Fibroblast of gingiva (primary cell): ENCODE results near the gene TBC1D16.
"Not testable (repeated sequence)": the region's sequence is repeated elsewhere in the genome, so short reads cannot be mapped to it uniquely, and the experiment has no call there.

ENCODE experiments used
- DNase-seq: peaks from one replicate; pipeline ENCODE4 v3.0.0-alpha.2; 2011; ENCODE audit warnings: low read depth

TBC1D16 gene

GRCh38 chr17:79912552-79913330 lies 122.9 kb downstream of the TBC1D16 start:
- DNase-seq, result no peak

- DNase-seq, result no peak
Measured at GRCh38 chr17:79911430-79912399, 124.0 kb downstream of the TBC1D16 start.

DNA sequence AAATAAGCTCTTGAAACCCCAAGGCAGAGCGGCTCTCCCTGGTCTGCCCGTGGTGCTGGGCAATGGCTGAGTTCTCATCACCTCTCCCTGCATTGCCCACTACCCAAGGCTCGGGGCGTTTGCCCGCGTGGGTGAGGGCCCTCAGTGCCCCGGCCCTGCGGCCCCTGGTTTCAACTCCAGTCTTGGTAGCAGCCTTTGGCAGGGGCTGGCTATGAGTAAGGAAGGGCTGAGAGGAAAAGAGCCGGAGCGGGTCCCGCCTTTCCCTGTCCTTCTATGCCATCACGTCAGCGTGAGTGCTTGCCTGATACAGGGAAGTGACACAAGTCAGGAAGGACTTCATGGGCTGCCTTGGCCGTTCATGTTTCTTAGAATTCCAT lies 124.7 kb downstream of the TBC1D16 start:
- no peak for DNase-seq

- no peak for DNase-seq
Measured at GRCh38 chr17:79909121-79909520, 126.6 kb downstream of the TBC1D16 start.

DNA sequence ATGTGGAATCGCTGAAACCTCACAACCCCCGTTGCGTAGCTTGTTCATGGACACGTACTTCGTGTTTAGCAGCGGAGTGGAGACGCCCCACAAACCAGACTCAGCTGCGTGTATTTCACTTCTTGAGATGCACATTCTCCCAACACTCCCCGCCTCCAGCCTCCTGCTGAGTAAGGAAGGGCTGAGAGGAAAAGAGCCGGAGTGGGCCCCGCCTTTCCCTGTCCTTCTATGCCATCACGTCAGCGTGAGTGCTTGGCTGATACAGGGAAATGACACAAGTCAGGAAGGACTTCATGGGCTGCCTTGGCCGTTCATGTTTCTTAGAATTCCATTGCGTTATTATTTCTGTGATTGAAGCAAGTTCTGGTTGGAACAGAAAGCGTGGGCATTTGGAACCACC lies 127.8 kb downstream of the TBC1D16 start:
- DNase-seq, result no peak

- no peak for DNase-seq
Measured at GRCh38 chr17:79907217-79907715, 128.4 kb downstream of the TBC1D16 start.

- DNase-seq, result no peak
Measured at GRCh38 chr17:79905832-79906231, 129.8 kb downstream of the TBC1D16 start.

DNA sequence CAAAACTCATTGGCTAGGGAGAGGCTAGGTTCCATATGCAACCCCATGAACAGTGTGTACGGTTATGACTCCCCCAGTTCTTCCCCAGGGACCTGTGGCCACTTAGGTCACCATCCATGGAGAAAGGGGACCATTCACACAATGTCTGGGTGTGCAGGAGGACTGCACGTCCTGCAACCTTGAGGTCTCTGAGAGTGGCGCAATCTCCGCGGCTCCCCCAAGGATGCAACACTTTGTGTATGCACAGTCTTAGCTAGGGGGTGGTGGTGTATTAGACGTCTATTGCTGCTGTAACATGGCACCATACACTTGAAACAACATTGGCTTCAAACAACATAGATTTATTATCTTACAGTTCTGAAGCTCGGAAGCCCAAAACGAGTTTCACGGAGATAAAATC lies 130.8 kb downstream of the TBC1D16 start:
- DNase-seq, result no peak

- no peak for DNase-seq
Measured at GRCh38 chr17:79902146-79902791, 133.4 kb downstream of the TBC1D16 start.

GRCh38 chr17:79901131-79901530 lies 134.5 kb downstream of the TBC1D16 start:
- no peak for DNase-seq

DNA sequence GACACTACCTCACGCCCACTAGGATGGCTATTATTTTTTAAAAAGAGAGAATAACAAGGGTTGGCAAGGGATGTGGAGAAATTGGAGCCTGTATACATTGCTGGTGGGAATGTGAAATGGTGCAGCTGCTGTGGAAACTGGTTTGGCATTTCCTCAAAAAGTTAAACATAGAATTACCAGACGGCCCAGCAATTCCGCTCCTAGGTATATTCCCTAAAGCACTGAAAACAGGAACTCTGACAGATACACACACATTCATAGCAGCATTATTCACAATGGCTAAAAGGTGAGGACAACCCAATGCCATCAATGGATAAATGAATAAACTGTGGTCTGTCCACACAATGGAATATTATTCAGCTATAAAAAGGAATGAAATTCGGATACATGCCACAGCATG lies 136.1 kb downstream of the TBC1D16 start:
- no peak for DNase-seq

- DNase-seq, result no peak
Measured at GRCh38 chr17:79897243-79898063, 138.2 kb downstream of the TBC1D16 start.

DNA sequence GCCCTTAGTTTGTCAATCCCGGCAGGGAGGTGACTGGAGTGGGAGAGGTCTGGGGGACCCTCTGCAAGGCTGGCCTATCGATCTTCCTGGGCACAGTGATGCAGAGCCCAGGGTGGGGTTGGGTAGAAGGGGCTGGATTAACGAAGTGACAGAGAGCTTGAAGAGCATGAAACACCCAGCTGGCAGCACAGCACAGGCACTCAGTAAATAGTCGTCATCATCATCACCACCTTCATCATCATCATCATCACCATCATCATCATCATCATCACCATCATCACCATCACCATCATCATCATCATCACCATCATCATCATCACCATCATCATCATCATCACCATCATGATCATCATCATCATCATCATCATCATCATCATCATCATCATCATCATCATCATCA lies 142.2 kb downstream of the TBC1D16 start:
- not testable (repeated sequence) for DNase-seq

GRCh38 chr17:79892457-79893241 lies 143.0 kb downstream of the TBC1D16 start:
- no peak for DNase-seq

- DNase-seq, result no peak
Measured at GRCh38 chr17:79891113-79891730, 144.4 kb downstream of the TBC1D16 start.

- no peak for DNase-seq
Measured at GRCh38 chr17:79890706-79891105, 145.0 kb downstream of the TBC1D16 start.

DNA sequence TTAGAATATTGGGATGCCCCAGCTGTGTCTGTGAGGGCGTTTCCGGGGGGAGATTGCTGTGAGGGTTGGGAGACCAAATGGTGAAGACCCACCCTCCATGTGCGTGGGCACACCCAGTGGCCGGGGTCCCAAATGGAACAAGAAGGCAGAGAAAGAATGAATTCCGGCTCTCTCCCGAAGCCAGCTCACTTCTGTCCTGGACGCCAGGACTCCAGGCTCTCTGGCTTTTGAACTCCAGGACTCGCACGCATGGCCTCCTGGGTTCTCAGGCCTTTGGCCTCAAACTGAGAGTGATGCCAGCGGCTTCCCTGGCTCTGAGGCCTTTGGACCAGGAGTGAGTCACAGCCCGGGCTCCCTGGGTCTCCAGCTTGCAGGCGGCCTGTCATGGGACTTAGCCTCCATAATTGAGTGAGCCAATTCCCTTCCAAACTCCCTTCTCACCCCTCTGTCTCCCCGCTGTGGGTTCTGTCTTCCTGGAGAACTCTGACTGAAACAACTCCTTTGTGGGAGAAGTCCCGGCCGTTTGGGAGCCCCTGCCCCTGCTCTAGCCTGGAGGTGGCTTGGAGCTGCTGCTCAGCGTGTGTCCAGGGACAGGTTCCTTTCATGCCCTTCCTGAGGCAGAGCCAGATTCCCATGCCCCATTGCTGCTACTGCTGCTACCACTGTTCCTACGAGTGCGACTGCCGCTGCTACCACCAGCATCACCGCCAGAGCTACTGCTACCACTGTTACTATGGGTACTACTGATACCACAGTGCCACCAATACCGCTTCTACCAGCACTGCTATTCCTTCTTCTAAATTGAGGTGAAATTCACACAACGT lies 146.6 kb downstream of the TBC1D16 start:
- no peak for DNase-seq

DNA sequence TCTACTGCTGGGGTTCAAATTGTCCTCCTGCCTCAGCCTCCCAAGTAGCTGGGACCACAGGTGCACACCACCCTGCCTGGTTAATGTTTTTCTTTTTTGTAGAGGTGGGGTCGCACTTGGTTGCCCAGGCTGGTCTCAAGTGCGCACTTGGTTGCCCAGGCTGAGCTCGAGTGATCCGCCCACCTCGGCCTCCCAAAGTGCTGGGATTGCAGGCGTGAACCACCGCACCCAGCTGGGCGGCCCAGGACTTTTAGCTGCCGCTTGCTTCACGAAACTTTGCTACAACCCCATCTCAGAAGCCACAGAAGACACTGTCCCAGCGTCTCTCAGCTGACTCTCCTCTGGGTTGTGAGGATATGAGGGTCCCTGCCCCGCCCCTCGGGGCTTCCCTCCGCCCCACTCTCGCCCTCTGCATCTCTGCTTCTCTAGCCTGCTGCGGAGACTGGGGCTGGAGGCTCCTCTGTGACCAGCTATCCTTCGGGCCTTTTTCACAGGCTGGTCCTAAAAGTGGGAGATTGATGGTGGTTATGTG lies 147.6 kb downstream of the TBC1D16 start:
- no peak for DNase-seq

DNA sequence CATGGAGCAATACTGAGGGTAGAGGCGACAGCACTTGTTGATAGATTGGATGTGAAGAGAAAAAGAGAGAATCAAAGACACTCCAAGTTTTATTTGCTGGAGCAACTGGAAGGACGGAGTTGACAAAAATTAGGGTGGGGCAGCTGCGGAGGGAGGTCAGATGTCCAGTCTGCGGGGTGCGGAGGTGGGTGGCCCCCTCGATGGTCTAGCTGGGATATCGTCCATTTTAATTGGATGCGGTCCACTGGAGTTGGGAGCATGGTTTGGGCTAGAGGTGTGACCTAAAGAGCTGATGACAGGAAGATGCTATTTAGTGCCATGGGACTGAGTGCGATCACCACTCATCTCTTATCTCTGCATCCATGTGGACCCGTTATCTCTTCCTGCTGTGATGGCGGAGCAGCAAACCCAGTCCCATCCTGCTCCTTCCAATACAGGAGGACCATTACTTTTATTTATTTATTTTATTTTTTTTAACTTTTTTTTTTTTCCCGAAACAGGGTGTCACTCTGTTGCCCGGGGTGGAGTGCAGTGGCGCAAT lies 148.2 kb downstream of the TBC1D16 start:
- DNase-seq, result no peak
